Hepatocyte (in vitro differentiated cells): ENCODE results near the gene EHD2. TPM values are rescaled to one million over a fixed set of nuclear protein-coding genes. Genes with fewer than 3 reads are reported as not detected.

Source experiments
- DNase-seq: peaks from one replicate; pipeline ENCODE4 v3.0.0-alpha.2; 2016; ENCODE audit warnings: low spot score
- H2AFZ ChIP-seq: fragments of 200-600 bp; sonication (generic); 2 replicates; pipeline ENCODE4 v1.6.0; 2016; ENCODE audit warnings: antibody characterized with exemption, mild to moderate bottlenecking
- H3K27ac ChIP-seq: fragments of 200-600 bp; sonication (generic); 2 replicates; pipeline ENCODE4 v1.5.1; 2016; ENCODE audit warnings: mild to moderate bottlenecking
- H3K27me3 ChIP-seq: fragments of 200-600 bp; sonication (generic); 2 replicates; pipeline ENCODE4 v1.6.1; 2016
- H3K36me3 ChIP-seq: fragments of 200-600 bp; sonication (generic); replicated peaks from 2 replicates; pipeline ENCODE4 v1.5.1; 2016; ENCODE audit warnings: low read depth; ENCODE audit not compliant: insufficient read depth
- H3K4me1 ChIP-seq: fragments of 200-600 bp; sonication (generic); 2 replicates; pipeline ENCODE4 v1.5.1; 2016; ENCODE audit warnings: mild to moderate bottlenecking, moderate library complexity; ENCODE audit not compliant: insufficient read depth
- H3K4me2 ChIP-seq: fragments of 200-600 bp; sonication (generic); 2 replicates; pipeline ENCODE4 v1.6.0; 2016
- H3K4me3 ChIP-seq: fragments of 200-600 bp; sonication (generic); 2 replicates; pipeline ENCODE4 v1.5.1; 2016; ENCODE audit warnings: mild to moderate bottlenecking
- H3K79me2 ChIP-seq: fragments of 200-600 bp; sonication (generic); 2 replicates; pipeline ENCODE4 v1.6.0; 2017; ENCODE audit warnings: mild to moderate bottlenecking
- H3K9me2 ChIP-seq: fragments of 200-600 bp; sonication (generic); replicated peaks from 2 replicates; pipeline ENCODE4 v1.6.0; 2017; ENCODE audit warnings: mild to moderate bottlenecking; ENCODE audit not compliant: insufficient read depth
- H3K9me3 ChIP-seq: fragments of 200-600 bp; sonication (generic); 2 replicates; pipeline ENCODE4 v1.5.1; 2016; ENCODE audit warnings: low read depth, mild to moderate bottlenecking
- H4K20me1 ChIP-seq: fragments of 200-600 bp; sonication (generic); 2 replicates; pipeline ENCODE4 v1.6.0; 2016; ENCODE audit warnings: mild to moderate bottlenecking; ENCODE audit not compliant: insufficient read depth, poor library complexity, severe bottlenecking
- CTCF ChIP-seq: fragments of 200-600 bp; sonication (generic); IDR thresholded peaks from 2 replicates; pipeline ENCODE4 v1.5.1; 2016; ENCODE audit warnings: antibody characterized with exemption, mild to moderate bottlenecking; ENCODE audit not compliant: poor library complexity
- EZH2 ChIP-seq: fragments of 200-600 bp; sonication (generic); IDR thresholded peaks from 2 replicates; pipeline ENCODE4 v1.6.1; 2016; ENCODE audit warnings: antibody characterized with exemption, mild to moderate bottlenecking, borderline replicate concordance
- EZH2phosphoT487 ChIP-seq: fragments of 200-600 bp; sonication (generic); IDR thresholded peaks from one replicate; pipeline ENCODE4 v1.6.1; 2018; ENCODE audit warnings: antibody characterized with exemption, mild to moderate bottlenecking, low read depth, moderate library complexity; ENCODE audit not compliant: unreplicated experiment, severe bottlenecking
- WGBS: methylation state at CpG from one replicate; pipeline ENCODE4 v1.1.6; 2016; ENCODE audit warnings: low lambda C conversion rate; ENCODE audit errors: missing lambda C conversion rate; 5-methylcytosine and 5-hydroxymethylcytosine counted together
- polyA plus RNA-seq: library from polyadenylated mRNA; unstranded; fragments of >200 nt; fragmentation: Nextera tagmentation; extraction: Ambion mirVana; gene quantifications from 2 replicates; pipeline ENCODE4 v1.2.1, GENCODE V29; 2016
- total RNA-seq: library from RNA; depleted of rRNA; stranded (reverse); fragments of >200 nt; gene quantifications from 2 replicates; pipeline ENCODE4 v1.2.3, GENCODE V29; 2014

The EHD2 gene
- total and polyA plus RNA-seq, 2 experiments from 2014 or later = 20.8 to 120 TPM

DNA sequence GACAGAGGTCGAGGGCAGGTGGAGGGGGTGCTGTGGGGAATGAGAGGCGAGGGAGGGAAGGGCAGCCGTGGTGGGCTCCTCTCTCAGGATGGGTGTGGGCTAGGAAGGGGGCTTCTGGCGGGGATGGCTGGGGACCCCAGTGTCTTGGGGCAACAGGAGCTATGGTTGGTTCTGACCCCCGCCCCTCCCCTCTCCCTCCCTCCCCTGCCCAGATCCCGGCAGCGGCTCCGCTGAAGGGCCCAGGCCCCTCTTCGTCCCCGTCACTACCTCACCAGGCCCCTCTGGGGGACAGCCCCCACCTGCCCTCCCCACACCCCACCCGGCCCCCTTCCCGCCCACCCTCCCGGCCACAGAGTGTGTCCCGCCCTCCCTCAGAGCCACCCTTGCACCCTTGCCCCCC lies 19.3 kb upstream of the EHD2 start:
- WGBS = no CpG with 5 or more reads among the region's 14 CpGs
- Histone ChIP-seq H4K20me1 (peaks cover 3% of the 10 kb centered on the region), H3K27me3 (no peaks in the 10 kb centered on the region), H3K9me3 (no peaks in the 10 kb centered on the region), H3K9me2 (no peaks in the 10 kb centered on the region), H3K4me1 (no peaks in the 10 kb centered on the region), H3K27ac (no peak overlapping the region), H3K4me2 (no peak overlapping the region), H3K4me3 (no peak overlapping the region), H3K79me2 (peaks cover 2% of the 10 kb centered on the region), H3K36me3 (no peaks in the 10 kb centered on the region), H2AFZ (no peak overlapping the region)
- no peak for TF ChIP-seq CTCF
- TF ChIP-seq EZH2phosphoT487 = no peak
- TF ChIP-seq EZH2 = no peak
- no peak for DNase-seq

- no peak overlapping the region for H3K4me3 ChIP-seq
- H3K4me2 ChIP-seq = no peak overlapping the region
- H3K27ac ChIP-seq = no peak overlapping the region
- no peak for TF ChIP-seq CTCF
- no peak for TF ChIP-seq EZH2
- TF ChIP-seq EZH2phosphoT487 = no peak
- peaks cover 3% of the 10 kb centered on the region for H4K20me1 ChIP-seq
- H3K27me3 ChIP-seq = no peaks in the 10 kb centered on the region
- no peaks in the 10 kb centered on the region for H3K9me2 ChIP-seq
- 100% methylated on average over 6 of the region's 28 CpGs for WGBS
- H3K9me3 ChIP-seq = no peaks in the 10 kb centered on the region
- H3K79me2 ChIP-seq = peaks cover 2% of the 10 kb centered on the region
- no peaks in the 10 kb centered on the region for H3K36me3 ChIP-seq
- H2AFZ ChIP-seq = no peak overlapping the region
- DNase-seq = no peak
- no peaks in the 10 kb centered on the region for H3K4me1 ChIP-seq
Measured at GRCh38 chr19:47694466-47695273, 18.6 kb upstream of the EHD2 start.

DNA sequence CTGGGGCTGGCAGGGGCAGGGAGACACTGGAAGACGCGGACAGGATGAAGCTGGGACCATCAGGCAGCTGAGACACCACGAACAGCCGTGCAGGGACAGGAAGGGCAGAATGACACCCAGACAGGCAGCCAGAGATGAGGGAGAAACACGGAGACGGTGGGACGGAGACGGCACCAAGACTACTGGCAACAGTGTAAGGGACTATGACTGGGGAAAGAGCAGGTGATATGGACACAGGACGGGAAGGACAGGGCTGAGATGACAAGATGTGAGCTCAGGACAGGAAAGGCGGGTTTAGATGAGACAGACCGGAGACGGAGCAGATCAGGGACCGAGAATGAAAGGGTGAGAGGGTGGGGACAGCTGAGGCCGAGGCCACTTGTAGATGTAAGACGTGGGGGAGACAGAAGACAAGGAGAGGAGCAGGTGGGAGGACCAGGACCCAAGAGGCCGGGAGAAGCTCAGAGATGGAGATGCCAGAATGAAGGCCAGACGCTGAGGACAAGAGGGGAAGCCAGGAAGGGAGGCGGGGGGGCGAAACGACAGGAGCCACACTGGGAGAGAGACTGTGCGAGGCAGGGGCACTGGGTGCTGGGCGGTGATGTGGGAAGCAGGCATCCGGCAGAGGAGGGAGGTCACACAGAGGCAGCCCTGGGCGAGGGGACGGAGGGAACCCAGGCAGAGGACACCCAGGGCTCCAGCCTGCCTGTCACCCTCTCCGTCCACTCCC lies 17.5 kb upstream of the EHD2 start:
- Histone ChIP-seq H4K20me1 (peaks cover 3% of the 10 kb centered on the region), H3K27ac (no peak overlapping the region), H2AFZ (no peak overlapping the region), H3K9me3 (no peaks in the 10 kb centered on the region), H3K4me3 (no peak overlapping the region), H3K27me3 (no peaks in the 10 kb centered on the region), H3K9me2 (no peaks in the 10 kb centered on the region), H3K4me1 (no peaks in the 10 kb centered on the region), H3K79me2 (peaks cover 2% of the 10 kb centered on the region), H3K36me3 (no peaks in the 10 kb centered on the region), H3K4me2 (no peak overlapping the region)
- no peak for TF ChIP-seq EZH2
- no peak for TF ChIP-seq CTCF
- no peak for TF ChIP-seq EZH2phosphoT487
- WGBS = 88% methylated on average over 25 of the region's 26 CpGs
- no peak for DNase-seq
